Middle frontal gyrus (tissue), 1 donor: Measurements from ENCODE around the gene DCTN3.

ENCODE experiments used
- DNase-seq: peaks from one replicate; pipeline ENCODE4 v3.0.0-alpha.2; 2015; ENCODE audit warnings: low spot score; ENCODE audit errors: extremely low spot score

The DCTN3 gene

GRCh38 chr9:34620061-34620994, at the start of gene DCTN3:
DCTN3 (minus strand) TSS chr9:34620495; CDS start chr9:34620464, 31 bp downstream.
- peak; percentile 94 for DNase-seq

DNA sequence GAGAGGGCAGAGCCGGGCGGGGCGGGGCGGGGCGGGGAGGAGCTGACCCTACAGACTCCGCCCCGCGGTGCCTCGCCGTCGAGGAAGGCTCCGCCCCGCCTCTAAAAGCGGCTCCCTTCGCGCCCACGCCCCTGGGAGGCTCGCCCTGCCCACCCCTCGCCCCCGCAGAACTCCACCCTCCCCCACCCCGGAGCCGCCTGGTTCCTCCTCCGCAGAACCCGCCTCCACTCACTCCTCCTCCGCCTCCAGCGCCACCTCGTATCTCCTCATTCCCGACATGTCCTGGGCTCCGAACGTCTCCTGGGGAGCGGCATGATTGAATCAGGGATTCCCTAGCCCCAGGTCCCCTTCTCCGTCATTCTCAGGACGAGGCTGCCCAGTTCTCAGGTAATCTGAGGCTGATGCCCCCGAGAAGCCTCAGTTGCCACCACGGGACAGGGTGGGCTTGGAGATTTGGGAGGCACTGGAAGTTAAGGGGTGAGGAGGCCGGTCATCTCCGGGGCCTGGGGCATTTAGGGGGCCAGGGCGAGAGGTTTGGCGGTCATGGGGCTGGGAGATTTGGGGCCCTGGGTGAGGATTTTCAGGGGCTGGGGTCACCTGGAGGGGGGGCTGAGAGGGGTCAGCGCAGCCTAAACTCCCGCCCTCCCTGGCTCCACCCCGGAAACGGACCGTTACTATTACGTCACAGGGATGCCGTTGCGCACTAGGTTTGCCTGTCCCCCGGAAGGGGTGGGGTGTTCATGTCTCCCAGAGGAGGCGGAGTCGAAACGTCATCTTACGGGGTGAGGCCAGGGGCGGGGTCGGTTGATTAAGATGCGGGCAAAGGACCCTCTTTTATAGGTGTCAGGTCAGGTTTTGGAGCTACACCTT, 45.3 kb upstream of the DCTN3 start:
- DNase-seq, result peak; percentile 89

- DNase-seq, result no peak
Observed at GRCh38 chr9:34665067-34665380, 44.7 kb upstream of the DCTN3 start.

DNA sequence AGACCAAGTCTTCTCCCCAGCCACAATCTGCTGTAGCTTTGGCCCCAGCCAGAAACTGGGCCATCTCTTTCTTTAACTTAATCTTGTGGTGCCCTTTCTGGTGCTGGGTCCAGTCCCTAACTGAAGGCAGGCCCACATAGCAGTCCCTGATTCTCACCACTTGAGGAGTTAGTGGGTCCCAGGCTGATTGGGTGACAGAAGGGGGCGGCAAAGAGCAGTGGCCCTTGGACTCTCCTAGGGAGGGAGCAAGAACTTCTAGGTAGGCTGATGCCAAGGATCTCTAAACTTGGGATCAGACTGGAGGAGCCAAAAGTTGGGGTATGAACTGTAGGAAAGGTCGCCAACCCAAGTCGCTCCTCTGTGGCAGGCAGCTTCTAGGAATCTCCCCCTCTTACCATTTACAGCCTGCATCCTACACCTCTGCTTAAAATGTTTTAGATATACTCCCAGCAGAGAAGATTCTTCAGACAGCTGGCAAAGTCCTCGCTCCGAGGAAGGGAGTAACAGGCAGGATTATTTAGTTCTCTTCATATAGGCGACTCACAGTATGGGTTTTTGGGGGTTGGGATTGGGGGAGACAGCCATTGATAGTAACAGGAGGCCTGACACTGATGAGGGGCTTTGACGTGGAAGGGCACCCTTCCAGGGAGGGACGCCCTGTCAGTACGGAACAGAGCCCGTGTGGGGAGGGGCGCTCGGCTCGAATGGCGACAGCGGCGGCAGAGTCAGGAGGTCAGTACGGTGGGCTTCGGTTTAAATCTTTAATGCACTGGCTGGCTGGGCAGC, 44.2 kb upstream of the DCTN3 start:
- DNase-seq, result peak; percentile 48

GRCh38 chr9:34663303-34663605, 43.0 kb upstream of the DCTN3 start:
- no peak for DNase-seq

GRCh38 chr9:34662526-34663302, 42.4 kb upstream of the DCTN3 start, which contains the start of gene CCL27:
CCL27 (minus strand) TSS chr9:34662657; CDS start chr9:34662633, 24 bp downstream.
- DNase-seq, result no peak

GRCh38 chr9:34659592-34660253, 39.4 kb upstream of the DCTN3 start:
- no peak for DNase-seq

DNA sequence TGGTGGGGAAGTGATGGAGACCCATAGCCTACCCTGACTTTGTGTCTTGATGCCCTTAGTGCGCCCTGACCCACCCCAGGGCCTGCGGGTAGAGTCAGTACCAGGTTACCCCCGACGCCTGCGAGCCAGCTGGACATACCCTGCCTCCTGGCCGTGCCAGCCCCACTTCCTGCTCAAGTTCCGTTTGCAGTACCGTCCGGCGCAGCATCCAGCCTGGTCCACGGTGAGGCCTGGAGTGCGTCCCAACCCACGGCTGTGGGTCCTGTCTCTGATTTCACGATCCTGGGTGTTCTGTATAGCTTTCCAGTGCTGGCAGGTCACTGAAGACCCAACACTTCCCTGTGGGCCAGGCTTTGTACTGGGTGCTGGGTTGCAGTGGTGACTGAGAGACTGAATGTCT, 38.2 kb upstream of the DCTN3 start:
- no peak for DNase-seq

DNA sequence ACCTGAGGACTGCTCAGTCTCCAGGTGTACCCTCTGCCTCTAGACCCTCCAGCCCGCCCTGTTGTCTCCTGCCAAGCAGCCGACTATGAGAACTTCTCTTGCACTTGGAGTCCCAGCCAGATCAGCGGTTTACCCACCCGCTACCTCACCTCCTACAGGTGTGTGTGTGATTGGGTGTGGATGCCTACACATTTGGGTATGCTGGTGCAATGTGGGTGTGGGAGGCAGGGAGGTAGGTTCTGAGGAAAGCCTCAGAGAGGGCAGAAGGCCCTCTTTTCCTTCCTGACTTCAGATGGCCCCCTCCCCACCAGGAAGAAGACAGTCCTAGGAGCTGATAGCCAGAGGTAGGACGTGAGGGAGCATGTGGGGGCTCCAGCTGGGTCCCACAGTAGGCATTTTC, 36.7 kb upstream of the DCTN3 start:
- no peak for DNase-seq

DNA sequence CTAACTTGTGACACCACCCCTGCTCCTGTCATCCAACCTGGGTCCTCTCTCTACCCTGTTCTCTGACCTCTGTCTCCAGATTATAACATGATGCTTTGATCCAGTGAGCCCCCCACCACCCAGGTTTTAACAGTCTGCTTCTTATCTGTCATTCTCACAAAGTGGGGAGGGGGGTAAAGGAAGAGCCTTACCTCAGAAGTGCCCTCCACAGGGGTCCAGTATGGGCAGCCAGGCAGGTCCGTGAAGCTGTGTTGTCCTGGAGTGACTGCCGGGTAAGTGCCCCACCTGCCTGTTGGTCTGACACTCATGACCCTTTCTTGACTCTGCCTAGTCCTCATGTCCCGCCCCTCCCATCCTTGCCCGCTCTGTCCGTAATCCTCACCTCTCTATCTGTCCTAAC, 35.1 kb upstream of the DCTN3 start:
- DNase-seq, result no peak

GRCh38 chr9:34654323-34655051, 34.2 kb upstream of the DCTN3 start:
- peak; percentile 39 for DNase-seq

DNA sequence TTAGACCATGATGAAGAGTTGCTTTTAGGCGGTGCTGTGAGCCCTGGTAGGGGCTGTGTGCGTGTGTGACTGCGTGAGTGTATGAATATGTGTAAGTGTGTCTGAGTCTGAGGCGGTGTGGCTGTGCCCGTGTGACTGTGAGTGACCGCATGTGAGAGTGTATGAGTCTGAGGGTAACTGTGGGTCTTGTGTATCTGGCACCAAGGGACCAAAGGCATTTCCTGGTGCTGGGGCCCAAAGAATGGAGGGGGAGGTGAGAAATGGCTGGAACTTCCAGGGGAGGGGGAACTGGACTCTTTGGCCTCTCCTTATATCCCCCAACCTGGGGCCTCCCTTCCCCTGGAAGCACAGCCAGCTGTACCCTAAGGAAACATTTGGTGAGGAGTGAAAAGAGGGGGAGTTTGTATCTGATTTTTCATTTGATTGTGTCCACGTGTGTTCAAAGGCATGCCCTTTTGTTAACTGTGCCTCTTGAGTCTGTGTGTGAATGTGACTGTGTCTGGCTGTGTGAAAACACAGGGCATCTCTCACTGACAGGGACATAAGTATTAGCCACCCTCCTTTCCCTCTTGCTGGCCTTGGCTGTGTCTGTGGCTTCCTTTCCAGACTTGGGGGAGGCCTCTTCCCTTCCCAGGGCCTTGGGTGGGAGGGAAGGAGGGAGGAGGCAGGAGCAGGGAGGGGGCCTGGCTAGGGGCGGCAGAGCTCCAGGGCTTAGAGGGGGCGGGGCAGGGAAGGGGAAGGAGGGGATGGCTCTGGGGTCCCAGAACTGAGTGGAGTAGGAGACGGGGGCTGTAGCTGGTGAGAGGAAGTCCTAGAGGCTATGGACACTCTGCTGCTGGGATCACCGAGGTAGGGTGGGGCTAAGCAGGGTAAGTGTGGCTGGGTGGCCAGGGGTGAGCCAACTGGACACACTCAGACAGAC, 33.1 kb upstream of the DCTN3 start:
- no peak for DNase-seq

- DNase-seq, result no peak
Observed at GRCh38 chr9:34652602-34653000, 32.3 kb upstream of the DCTN3 start.

DNA sequence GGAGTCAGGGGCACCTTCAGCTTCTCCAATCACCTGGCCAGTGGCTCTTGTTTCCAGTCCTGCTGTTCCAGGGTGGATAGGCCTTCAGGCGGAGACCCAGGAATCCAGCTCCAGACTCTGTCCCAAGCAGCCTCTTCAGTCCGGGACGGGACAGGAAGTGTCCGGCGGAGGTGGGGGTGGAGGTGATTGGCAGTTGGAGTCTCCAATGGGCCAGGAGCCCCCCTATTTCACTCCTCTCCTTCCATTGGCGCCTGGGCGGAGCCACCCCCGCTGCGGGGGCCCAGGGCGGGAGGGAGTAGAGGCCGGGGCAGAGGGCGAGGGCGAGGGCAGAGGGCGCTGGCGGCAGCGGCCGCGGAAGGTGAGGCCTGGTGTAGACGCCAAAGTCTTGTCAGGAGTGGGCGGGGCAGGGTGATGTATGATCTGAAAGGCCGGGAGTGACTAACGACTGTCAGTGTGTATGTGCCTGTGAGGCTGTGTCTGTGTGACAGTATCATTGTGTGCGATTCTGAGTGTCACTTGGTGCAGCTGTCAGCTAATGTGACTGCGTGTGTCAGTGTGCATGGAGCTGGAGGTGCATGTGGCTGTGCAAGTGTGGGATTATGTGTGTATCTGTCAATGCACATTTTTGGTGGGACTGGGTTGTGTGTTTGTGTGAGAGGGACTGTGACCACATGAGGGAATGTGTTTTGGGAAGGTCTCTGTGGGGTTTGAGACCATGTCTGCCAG, 31.7 kb upstream of the DCTN3 start, which contains the start of gene IL11RA:
IL11RA (plus strand) TSS at position 310 of the 726 bp plus-strand sequence. CDS start 3,033 bp downstream, outside the sequence.
- DNase-seq, result peak; percentile 71

DNA sequence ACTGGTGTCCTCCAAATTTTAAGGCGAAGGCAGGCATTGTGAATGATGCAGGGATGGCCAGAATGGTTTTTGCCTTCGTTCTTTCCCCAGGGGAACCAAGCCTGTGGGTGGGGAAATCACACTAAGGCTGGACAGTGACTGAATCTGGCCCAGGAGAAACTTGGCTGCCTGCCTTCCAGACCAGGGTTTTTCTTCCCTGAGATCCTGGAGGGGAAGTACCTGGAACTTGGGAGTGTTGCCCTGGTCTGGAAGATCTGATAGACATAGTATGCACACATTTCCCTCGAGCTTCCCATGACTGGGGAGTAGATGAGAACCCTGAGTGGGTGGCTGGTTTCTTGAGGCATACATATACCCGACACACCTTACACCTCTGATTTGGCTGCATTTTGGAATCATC, 31.0 kb upstream of the DCTN3 start:
- no peak for DNase-seq

- DNase-seq, result no peak
Observed at GRCh38 chr9:34650816-34651215, 30.5 kb upstream of the DCTN3 start.

GRCh38 chr9:34648673-34649072, 28.4 kb upstream of the DCTN3 start:
- no peak for DNase-seq

DNA sequence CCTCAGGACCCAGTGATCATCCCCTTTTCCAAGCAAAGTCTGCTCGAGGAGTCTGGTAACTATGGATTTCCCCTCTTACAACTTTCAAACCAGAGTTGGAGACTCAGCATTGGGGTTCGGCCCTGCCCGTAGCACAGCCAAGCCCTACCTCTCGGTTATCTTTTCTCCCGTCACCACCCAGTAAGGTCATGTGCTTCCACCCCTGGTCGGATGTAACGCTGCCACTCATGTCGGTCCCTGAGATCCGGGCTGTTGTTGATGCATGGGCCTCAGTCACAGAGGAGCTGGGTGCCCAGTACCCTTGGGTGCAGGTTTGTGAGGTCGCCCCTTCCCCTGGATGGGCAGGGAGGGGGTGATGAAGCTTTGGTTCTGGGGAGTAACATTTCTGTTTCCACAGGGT, 27.4 kb upstream of the DCTN3 start:
- DNase-seq, result no peak
